ENCODE results near the gene ARID3C.
A peak's percentile ranks its signal among the peaks of the same experiment; 100 is the strongest.

Gene ARID3C

DNA sequence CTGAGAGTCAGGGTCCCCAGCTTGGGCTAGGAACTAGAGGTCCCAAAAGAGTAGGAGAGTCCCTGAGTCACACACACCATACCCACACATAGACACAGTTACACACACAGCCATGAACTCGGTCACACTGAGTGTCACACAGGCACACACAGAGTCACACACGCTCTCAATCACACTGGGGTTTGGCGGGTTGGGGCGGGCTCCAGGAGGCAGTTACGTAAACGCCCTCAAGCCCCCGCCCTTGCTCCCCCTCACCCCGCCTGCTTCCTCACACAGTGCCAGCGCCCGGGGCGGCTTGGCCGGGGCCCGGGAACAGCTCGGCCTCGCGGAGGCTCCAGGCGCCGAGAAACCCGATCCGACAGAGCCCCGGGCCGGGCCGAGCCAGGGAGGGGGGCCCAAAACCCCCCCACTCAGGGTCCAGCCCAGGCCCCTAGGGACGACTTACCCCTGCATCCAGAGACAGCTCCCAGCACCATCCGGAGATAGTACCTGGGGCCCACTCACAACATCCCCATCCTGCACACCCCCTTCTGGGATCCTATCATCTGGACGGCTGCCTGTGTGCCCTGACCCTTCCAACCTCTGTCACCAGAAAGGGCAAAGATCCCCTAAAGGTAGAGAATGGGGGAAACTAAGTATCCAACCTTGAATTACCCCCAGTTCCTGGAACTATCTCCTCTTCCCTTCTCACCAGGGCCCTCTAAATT is 35.8 kb downstream of the ARID3C start:
- DNase-seq: no peak

DNA sequence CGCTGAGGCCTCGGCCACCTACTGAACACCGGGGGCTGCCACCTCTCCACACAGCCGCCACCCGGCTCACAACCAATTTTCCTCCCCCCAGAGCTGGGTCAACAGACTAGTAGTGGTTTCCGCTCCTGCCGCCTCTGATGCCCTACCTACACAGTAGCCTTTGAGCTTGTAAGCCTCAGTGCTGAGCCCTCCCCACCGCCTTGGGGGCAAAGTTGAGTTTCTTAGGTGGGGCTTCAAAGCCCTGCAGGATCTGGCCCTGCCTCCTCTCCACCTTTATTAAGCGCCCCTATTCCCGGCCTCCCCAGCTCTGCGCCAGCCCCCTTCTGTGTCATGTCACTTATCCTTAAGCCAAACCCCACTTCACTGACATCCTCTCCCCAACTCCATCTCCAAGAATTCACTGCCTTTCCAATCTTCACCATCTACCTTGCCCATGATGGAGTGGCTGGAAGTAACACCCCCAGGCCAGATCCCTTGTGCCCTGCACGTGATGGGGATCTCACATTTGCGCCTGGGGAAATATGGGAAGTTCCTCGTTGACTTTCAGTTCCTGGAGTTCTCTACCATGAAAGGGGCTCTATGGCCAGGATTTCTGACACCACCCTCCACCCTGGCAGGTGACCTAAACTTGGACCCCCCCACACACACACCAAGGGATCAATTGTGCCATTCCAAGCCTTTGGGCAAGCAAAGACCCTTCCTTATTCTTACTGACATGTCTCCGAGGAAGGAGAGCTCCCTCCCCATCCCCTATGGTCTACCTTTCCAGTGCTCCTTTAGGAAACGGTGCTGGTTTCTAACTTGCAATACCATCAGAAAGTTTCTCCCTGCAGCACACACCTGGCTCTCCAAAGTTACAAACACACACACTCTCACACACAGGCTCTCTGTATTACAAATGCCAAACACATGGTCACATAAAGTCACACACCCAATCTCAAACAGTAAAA is 36.7 kb downstream of the ARID3C start:
- DNase-seq: no peak

DNA sequence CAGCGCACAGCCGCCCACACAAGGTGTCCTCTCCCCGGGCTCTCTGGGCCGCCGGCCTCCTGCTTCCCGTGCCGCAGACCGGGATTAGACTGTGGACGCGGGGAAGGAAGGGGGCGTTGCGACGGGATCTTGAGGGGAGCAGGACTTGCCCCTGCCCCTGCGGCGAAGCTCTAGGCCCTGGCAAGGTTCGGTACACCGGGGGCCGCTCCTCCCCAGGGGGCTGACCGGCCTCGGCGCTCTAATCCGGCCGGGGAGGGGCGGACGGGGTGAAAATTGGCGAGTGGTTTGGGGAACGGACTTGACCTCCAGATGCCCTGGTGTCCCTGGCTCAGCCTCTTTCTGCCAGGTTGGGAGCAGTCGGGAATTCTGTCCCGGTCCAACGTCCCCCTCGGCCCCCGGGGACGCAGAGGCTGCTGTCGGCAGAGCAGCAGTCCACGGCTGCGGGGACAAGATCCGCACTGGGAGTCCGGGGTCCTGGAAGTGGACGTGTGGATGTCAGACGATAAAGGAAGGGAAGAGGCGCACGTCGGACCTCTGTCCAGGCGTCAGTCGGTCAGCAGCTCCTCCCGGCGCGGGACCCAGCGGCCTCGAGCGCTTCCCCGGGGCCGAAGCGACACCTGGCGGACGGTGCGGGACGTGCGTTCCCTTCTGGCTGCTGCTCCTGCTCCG is 37.5 kb downstream of the ARID3C start:
- DNase-seq: peak; percentile 41

DNA sequence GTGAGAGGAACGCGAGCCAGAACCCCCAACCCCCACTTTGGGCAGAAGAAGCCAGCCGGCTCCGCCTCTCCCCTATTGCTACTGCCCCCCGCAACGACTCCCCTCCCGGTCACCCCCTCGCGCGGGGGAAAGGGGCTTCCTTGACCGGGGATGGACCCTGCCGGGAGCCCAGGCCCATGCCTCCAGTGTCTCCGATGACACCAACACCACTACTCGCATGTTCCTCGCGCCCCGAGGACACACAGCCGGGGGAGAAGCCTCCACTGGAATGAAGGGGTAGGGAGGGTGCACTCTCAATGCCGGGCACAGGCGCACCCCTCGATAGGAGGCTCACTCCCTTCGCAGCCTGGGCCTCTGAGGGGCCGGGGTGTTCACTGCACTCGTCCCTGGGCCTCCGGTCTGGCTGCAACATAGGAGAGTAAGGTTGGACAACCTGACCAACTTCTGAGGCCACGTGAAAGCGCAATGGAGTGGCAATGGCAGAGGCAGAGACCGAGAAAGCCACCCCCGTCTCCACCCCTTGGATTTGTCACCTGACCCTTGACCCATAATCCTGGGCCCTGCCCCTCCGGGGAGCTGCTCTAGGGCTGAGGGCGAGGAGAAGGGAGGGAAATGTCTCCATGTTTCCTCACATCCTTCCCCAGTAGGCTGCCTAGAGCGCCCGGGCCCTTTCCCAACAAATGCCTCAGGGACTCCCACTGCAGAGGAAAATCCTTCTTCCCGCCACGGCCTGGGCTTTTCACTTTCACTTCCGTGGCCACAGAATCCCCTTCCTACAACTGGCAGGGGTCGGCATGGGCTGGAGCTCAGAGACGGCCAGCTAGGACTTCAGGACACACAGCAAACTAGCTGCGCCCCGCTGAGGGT is 38.3 kb downstream of the ARID3C start:
- DNase-seq: no peak

DNA sequence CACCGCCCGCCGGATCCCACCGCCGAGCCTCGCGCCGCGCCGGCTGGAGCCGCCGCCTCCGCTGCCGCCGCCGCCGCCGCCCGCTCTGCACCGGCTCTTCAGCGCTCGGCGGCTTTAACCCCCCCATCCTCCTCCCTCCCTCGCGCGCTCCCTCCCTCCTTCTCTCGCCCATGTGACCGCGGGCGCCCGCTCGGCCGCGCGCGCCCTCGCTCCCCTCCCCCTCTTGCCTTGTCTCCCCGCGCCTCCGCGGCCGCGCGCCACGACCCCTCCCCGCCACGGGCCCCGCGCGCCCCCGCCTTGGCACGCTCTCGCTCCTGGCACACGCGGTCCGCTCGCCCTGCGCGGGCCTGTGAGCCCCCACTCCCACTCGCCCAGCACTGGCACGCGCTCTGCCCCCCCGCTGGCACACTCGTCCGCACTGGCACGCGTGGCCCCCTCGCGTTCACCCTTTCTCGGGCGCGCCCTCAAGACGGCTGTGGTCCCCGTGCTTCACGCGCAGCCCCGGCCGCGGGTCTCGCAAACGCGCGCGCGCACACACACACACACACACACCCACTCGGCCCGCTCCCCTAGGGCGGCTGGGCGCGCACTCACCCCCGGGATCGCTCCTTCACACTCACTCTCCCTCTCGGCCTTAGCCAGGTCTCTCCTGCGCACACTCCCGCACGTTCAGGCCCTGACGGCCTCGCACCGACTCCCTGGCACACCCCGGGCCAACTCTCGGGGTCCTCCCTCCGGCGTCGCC is 39.1 kb downstream of the ARID3C start, which contains the start of gene CNTFR:
CNTFR (minus strand) TSS at position 89 of the 745 bp plus-strand sequence. CDS start 20,743 bp downstream, outside the sequence.
- DNase-seq: no peak

DNA sequence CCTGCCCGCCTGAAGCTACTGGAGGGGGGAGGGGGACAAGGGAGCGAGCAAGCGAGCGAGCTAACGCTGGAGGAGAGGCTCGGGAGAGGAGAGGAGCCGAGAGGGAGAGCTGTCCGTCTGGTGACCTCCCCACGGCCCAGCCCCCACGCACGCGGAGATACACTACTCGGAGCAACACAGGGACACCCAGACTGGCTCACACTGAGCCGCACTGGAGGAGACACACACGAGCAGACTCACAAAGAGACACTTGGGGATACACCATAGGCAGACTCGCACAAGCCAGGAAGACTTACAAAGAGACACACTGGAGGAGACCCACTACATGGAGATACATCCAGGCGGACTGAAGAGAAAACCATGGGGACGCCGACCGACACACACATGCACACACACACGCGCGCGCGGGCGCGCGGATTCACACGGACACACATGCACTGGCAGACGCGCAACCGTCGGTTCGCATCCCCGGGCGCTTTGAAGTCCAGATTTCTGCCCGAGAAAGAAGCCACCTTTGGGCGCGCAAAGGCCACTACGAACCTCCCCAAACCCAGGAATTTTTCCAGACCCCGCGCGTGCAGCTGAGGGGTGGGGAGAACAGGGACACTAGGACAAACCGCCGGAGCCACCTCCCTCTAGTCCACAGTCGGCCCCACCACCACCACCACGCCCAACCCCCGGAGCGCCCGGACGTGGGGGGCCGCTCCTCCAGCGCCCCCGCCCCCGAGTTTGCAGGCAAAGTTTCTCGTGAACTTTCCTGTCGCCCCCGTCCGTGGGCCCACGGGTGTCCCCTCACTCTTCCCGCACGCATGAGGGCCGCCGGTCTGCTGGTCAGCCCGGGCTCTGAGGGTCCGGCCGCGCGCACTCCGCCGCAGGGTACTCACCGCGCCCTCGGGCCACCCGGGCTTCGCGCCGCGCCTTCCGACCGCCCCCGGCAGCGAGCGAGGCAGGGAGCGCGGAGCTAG is 39.9 kb downstream of the ARID3C start:
- no peak for DNase-seq

DNA sequence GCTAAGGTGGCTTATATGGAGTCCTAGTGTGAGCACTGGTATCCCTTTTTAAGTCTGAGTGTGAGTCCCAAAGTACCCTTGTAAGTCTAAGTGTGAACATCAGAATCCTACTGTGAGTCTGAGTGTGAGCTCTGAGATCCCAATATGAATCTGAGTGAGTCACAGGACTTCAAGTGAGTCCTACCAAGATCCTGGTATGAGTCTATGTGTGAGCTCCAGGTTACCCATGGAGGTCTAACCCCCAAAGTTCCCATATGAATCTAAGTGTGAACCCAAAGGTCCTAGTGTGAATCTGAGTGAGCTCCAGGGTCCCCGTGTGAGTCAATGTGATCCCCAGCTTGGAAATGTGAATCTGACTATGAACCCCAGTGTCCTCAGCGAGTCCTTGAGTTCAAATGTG is 41.6 kb downstream of the ARID3C start:
- no peak for DNase-seq

DNA sequence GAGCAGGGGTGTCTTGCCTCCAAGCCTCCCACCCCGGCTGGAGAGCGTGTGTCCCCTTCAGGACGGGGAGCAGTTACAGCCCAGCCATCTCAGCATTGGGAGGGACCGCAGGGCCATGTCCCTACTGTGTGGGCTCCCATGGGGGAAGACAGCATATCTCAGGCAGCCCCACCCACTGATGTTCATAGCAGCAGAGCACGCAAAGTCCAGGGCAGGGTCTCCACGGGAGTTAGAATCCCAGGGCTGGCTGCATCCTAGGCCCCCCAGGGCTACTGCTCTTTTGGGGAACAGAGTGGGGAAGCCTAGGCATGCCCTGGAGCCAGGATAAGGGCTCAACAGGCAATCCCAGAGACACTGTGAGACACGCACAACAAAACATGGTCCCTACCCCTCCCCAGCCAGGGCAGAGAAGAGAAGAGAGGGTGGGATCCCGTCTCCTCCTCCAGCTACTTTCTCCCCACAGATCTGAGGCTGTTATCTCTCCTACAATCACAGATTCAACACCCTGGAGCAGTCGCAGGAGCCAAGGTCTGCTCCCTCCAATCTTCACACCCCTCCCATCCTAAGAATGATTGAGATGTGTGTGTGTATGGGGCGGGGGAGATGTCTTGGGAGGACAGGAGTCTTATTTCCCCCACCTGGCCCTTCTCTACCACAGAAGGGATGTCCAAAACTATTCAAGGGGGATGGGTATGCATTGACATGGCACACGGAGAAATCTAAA is 42.8 kb downstream of the ARID3C start:
- no peak for DNase-seq

DNA sequence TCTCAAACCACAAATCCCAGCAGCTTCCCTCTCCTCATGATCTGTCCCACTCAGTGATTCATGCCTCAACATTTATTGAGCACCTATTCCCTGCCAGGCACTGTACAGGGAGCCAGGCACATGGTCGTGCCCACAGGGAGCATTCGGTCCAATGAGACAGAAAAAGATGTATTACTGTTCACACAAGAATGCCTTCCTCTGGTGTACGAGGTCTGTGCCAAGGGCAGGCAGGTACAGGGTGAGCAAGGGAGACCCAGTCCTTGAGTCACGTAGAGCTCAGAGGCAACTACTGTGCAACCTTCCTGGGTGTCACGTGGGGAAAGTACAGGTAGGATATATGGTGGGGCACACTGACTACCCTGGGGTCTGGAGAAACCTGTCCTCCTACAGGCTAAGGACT is 43.9 kb downstream of the ARID3C start:
- no peak for DNase-seq

DNA sequence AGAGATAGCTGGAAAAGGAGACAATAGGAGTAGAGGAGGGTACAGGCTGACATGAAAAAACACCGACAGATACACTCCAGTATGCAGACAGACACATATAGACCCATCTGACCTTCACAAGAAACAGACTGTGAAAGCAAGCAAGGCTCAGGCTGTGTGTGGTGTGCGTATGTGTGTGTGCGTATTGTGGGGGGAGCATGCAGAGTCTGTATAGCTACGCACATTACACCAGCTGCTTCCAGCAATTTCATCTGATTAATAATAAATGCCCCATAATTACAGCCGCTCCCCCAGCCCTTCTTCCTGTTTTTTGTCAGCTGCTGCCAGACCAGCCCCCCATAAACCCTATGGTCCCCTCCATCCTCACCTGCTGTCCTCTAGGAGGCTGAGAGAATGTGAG is 46.1 kb downstream of the ARID3C start:
- no peak for DNase-seq

DNA sequence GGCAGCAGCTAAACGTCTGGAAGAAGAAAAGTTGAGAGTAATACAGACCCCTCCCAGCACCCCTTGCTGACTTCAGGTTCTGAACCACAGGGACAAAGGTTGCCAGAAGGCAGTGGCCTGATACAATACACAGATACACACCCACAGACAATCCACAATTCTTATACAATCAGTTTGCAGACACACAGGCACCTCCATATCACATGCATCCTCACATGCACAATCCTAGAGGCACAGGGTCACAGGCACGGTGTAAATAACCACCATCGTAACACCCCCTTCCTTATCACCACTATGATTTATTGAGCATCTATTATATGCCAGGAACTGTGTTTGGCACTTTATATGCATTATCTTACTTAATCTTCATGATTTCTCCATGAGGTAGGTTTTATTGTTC is 47.5 kb downstream of the ARID3C start:
- DNase-seq: no peak

DNA sequence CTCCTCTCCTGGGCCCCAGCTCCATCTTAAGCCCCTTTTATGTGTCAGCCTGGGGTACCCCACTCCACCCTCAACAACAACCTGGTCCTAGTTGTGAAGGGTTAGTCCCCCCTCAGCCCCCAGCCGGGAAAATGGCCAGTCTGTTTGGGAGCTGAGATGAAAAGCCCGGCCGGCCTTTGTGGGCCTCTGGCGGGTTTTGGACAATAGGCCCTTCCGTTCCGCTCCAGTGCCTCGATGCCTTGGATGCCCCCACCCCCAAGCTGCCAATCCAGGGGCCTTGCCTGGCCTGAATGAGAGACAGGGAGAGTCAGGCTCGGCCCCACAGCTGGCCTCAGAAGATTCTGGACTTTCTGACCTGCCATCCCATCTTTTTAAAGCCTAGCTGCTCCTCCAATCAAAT is 48.5 kb downstream of the ARID3C start:
- DNase-seq: no peak

DNA sequence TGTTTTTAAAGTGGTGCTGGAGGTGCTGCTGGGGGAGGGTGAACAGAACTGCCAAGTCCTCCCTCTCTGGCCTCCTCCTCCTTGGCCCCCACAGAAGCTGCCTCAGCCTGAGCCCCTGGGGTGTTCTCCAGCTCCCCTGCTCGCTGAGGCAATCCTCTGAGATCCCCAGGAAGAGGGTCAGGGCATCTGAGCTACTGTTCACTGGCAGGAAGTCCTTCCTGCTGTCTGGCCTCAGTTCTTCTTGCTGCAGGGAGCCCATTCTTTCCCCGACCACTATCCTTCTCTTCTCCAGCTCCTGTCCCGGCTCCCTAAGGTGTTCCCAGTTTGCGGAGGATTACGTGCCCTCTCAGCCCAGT is 49.1 kb downstream of the ARID3C start:
- DNase-seq: no peak

DNA sequence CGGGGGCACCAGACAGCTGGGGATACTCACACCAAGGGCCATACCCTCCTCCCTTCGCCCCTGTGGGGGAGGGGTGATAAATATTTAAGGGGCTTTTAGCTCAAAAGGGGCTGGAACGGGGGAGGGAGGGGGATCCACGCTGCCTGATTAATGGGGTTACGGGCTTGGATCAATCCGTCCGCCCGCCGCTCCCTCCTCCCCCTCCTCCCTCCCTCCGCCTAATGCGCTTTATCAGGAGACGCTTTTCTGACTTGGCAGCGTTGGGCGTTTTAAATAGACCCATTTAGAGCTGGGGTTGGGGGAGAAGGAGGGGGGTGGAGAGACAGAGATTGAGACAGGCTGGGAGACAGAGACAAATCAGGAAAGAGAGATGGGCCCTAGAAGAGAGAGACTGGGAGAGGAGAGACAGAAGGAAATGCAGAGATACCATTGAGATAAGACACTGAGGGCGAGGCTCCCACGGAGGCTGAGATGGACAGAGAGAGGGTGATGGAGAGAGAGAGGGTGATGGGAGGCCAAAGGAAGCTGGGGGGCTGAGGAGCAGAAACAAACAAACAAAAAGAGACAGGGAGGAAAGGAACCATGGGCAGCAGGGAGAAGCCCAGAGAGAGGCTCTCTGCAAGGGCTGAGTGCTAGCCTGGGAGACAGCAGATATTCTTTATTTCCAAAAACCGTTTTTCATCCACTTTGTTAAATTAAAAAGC is 49.6 kb downstream of the ARID3C start:
- no peak for DNase-seq

DNA sequence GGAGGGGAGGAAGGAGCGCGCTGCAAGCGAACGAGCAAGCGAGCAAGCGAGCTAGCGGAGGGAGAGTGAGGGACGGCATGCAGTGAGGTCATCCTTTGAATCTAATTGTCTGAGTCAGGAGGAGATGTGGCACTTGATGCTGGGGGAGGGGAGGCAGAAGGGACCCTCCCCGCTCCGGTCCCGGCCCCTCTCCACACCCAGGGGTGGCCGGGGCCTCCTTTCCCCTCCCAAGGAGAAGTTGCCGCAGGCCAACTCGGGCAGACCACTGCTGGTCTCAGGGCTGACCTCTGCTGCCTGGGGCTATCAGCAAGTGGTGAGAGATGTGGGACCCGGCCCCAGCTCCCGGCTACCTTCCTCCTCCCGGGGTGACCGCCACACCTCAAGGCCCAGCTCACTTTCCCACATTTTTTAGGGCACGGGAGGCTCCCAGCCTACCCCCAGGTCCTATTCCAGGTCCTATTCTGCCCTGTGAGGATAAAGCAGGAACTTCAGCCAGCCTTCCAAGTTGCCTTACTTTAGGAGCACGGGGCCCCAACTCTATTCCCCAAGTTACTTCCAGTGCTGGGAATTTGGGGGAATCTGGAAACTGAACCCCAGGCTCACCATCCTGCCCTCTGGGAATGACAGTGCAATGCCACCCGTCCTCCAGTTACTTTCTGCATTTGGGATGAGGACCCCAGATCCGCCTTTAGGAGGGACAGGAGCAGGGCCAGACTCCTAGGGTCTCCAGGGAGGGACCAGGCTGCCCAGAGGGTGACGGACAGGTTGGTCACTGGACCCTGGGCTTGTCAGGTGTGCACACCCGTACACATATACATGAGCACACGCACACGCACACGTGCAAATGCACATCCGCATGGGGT is 50.4 kb downstream of the ARID3C start:
- DNase-seq: no peak

DNA sequence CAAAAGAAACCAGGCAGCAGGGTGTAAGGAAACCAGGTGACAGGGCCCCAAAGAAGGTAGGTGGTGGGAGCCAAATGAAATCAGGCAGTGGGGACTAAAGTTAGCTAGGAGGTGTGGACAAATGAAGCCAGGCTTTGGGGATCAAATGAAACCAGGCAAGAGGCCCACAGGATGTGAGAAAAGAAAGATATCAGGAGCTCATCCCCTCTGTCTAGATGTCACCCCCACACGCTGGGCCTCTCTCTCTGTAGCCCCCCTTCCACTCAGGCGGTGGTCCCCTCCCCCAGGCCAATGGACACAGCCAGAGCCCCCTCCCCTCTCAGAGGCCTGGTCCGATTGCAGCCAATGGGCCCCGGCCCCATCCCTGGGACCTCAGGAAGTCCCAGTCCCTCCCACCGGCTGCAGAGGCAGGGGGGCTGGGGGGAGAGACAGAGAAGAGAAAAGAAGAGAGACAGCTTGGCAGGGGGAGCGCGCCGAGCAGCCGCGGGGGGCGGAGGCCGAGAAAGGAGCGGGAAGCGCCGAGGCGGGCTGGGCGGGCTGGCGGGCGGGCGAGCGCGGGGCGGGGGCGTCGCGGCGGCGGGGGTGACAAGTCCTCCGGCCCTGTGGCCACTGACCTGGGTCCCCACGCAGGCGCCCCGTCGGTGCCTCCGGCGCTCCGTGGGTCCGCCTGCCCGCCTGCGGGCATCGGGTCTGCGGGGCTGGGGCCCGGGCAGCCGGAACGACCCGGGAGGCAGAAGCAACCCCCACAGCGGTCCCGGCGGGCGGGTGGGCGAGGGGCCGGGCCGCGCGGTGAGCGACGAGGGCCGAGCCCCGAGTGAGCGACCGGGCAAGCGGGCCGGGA is 51.2 kb downstream of the ARID3C start:
- no peak for DNase-seq
